KMS-11 (cell line): ENCODE measurements around the gene SELENOS.

ENCODE experiments used
- H2AFZ ChIP-seq: fragments of 200-600 bp; sonication (generic); 2 replicates; pipeline ENCODE4 v1.6.1; 2016; ENCODE audit warnings: antibody characterized with exemption, mixed run types, low read depth
- H3K27ac ChIP-seq: fragments of 200-600 bp; sonication (generic); 2 replicates; pipeline ENCODE4 v1.6.1; 2016; ENCODE audit warnings: mild to moderate bottlenecking, mixed run types
- H3K27me3 ChIP-seq: fragments of 200-600 bp; sonication (generic); 2 replicates; pipeline ENCODE4 v1.6.1; 2017; ENCODE audit warnings: mild to moderate bottlenecking, low read depth, mixed run types, moderate library complexity; ENCODE audit not compliant: insufficient read depth
- H3K36me3 ChIP-seq: fragments of 200-600 bp; sonication (generic); 2 replicates; pipeline ENCODE4 v1.6.1; 2017; ENCODE audit warnings: mild to moderate bottlenecking, mixed run types; ENCODE audit not compliant: insufficient read depth
- H3K4me1 ChIP-seq: fragments of 200-600 bp; sonication (generic); 2 replicates; pipeline ENCODE4 v1.6.1; 2016; ENCODE audit warnings: mild to moderate bottlenecking, low read depth, mixed run types; ENCODE audit not compliant: poor library complexity, severe bottlenecking
- H3K4me2 ChIP-seq: fragments of 200-600 bp; sonication (generic); 2 replicates; pipeline ENCODE4 v1.7.0; 2016; ENCODE audit warnings: mild to moderate bottlenecking, mixed run types
- H3K4me3 ChIP-seq: fragments of 200-600 bp; sonication (generic); IDR thresholded peaks from 2 replicates; pipeline ENCODE4 v1.6.1; 2017; ENCODE audit warnings: low read depth, low read length, mixed read lengths; ENCODE audit not compliant: insufficient read depth
- H3K79me2 ChIP-seq: fragments of 200-600 bp; sonication (generic); 2 replicates; pipeline ENCODE4 v1.6.1; 2016; ENCODE audit warnings: low read depth, mixed run types; ENCODE audit not compliant: insufficient read depth
- H3K9ac ChIP-seq: fragments of 200-600 bp; sonication (generic); 2 replicates; pipeline ENCODE4 v1.6.1; 2016; ENCODE audit warnings: mild to moderate bottlenecking, mixed run types
- H4K20me1 ChIP-seq: fragments of 200-600 bp; sonication (generic); 2 replicates; pipeline ENCODE4 v1.6.1; 2016; ENCODE audit warnings: mild to moderate bottlenecking, mixed run types; ENCODE audit not compliant: insufficient read depth
- CTCF ChIP-seq: fragments of 200-600 bp; sonication (generic); conservative IDR thresholded peaks from 2 replicates; pipeline ENCODE4 v1.6.1; 2017; ENCODE audit warnings: low read depth, mild to moderate bottlenecking, antibody characterized with exemption, low read length, moderate library complexity, mixed read lengths

SELENOS gene

GRCh38 chr15:101303408-101303807 is 26.1 kb upstream of the SELENOS start:
- H3K4me3 ChIP-seq: no peak overlapping the region
- no peak overlapping the region for H3K27ac ChIP-seq
- H3K9ac ChIP-seq: no peak overlapping the region
- H3K79me2 ChIP-seq: no peaks in the 10 kb centered on the region
- no peaks in the 10 kb centered on the region for H3K4me1 ChIP-seq
- TF ChIP-seq CTCF: no peak
- no peaks in the 10 kb centered on the region for H3K27me3 ChIP-seq
- H2AFZ ChIP-seq: no peak overlapping the region
- no peaks in the 10 kb centered on the region for H4K20me1 ChIP-seq
- no peaks in the 10 kb centered on the region for H3K36me3 ChIP-seq
- no peak overlapping the region for H3K4me2 ChIP-seq

- H2AFZ ChIP-seq: no peak overlapping the region
- peaks cover 5% of the 10 kb centered on the region for H4K20me1 ChIP-seq
- no peak overlapping the region for H3K27ac ChIP-seq
- H3K79me2 ChIP-seq: peaks cover 31% of the 10 kb centered on the region
- H3K4me3 ChIP-seq: no peak overlapping the region
- peak overlapping the region; percentile 76; the same call in 1 of the 2 replicates for H3K4me2 ChIP-seq
- H3K4me1 ChIP-seq: peaks cover 19% of the 10 kb centered on the region
- TF ChIP-seq CTCF: no peak
- peaks cover 9% of the 10 kb centered on the region for H3K36me3 ChIP-seq
- H3K9ac ChIP-seq: no peak overlapping the region
- H3K27me3 ChIP-seq: no peaks in the 10 kb centered on the region
These were observed 19.4 kb upstream of the SELENOS start for GRCh38 chr15:101296418-101297405.

- peak overlapping the region; percentile 95; the same call in 1 of the 2 replicates for H3K9ac ChIP-seq
- H4K20me1 ChIP-seq: peaks cover 5% of the 10 kb centered on the region
- peaks cover 9% of the 10 kb centered on the region for H3K36me3 ChIP-seq
- no peaks in the 10 kb centered on the region for H3K27me3 ChIP-seq
- no peak for TF ChIP-seq CTCF
- H3K27ac ChIP-seq: peak overlapping the region; percentile 96
- H3K4me2 ChIP-seq: peak overlapping the region; percentile 76
- H3K4me3 ChIP-seq: no peak overlapping the region
- peaks cover 42% of the 10 kb centered on the region for H3K79me2 ChIP-seq
- peaks cover 19% of the 10 kb centered on the region for H3K4me1 ChIP-seq
- H2AFZ ChIP-seq: peak overlapping the region; percentile 87
These were observed 18.4 kb upstream of the SELENOS start for GRCh38 chr15:101295607-101296161.

GRCh38 chr15:101294731-101295606 is 17.7 kb upstream of the SELENOS start, which contains the start of gene SNRPA1:
SNRPA1 (minus strand) TSS chr15:101295248; CDS start chr15:101295178, 70 bp downstream.
- no peaks in the 10 kb centered on the region for H3K27me3 ChIP-seq
- H4K20me1 ChIP-seq: peaks cover 5% of the 10 kb centered on the region
- no peak for TF ChIP-seq CTCF
- peaks cover 49% of the 10 kb centered on the region for H3K79me2 ChIP-seq
- H2AFZ ChIP-seq: peak within 1 kb of the TSS; percentile 87
- H3K4me3 ChIP-seq: no peak within 1 kb of the TSS
- H3K4me2 ChIP-seq: peak within 1 kb of the TSS; percentile 76
- peak within 1 kb of the TSS; percentile 95 for H3K9ac ChIP-seq
- peaks cover 9% of the 10 kb centered on the region for H3K36me3 ChIP-seq
- H3K4me1 ChIP-seq: peaks cover 19% of the 10 kb centered on the region
- peak within 1 kb of the TSS; percentile 96 for H3K27ac ChIP-seq
